GM23248 (cell line): ENCODE measurements around the gene MT1G.

Source experiments
- EZH2 ChIP-seq: fragments of 200-600 bp; sonication (generic); IDR thresholded peaks from 2 replicates; pipeline ENCODE4 v1.6.1; 2018; ENCODE audit warnings: antibody characterized with exemption, mild to moderate bottlenecking; ENCODE audit not compliant: insufficient read depth, poor library complexity, severe bottlenecking
- EZH2phosphoT487 ChIP-seq: fragments of 200-600 bp; sonication (generic); IDR thresholded peaks from 2 replicates; pipeline ENCODE4 v1.6.1; 2018; ENCODE audit warnings: antibody characterized with exemption, moderate library complexity, mild to moderate bottlenecking, low read depth; ENCODE audit not compliant: insufficient read depth

DNA sequence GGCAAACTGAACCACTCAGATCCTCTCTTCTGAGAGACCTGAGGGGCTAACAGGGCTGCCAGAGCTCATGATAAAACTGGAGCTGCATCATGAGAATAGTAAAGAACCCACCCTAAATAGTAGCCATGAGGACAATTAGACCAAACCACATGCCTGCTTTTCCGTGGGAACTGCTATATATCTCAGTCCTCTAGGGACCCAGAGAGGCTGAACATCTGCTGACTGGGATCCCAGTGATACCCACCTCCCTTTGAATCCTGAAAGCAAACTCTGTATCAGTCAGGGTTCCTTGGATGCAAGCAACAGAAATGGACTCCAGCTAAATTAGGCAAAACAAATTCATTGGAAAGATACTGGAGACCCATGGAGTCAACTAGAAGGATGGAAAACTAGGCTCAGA lies 20.9 kb upstream of the MT1G start:
- TF ChIP-seq EZH2: no peak
- no peak for TF ChIP-seq EZH2phosphoT487
